ENCODE measurements around the gene VPS8. TPM values are rescaled to one million over a fixed set of nuclear protein-coding genes. Genes with fewer than 3 reads are reported as not detected.

The VPS8 gene
- total and polyA plus RNA-seq, 2 of the 8 experiments (the other 6 are each of a cell fraction or from before 2014, with no cell fraction given): 13.0 to 41.0 TPM

- Histone ChIP-seq H4K20me1 (replicated peaks in 1 of 2; ENCODE audit: control insufficient read depth in 1 of 2, insufficient read depth in 2 of 2, low read length in 2 of 2) (peaks cover 0 to 3% of the 10 kb centered on the region in 2 experiments), H4K8ac (ENCODE audit: extremely low read depth, insufficient read depth, low read length) (no peak overlapping the region), H3K23me2 (ENCODE audit: low read depth, low read length) (no peaks in the 10 kb centered on the region), H4K5ac (ENCODE audit: insufficient read length, low read depth, low read length) (no peak overlapping the region), H3K79me2 (ENCODE audit: control insufficient read depth in 1 of 2, insufficient read depth in 2 of 2, low read length in 2 of 2) (no peaks in the 10 kb centered on the region), H3K9me3 (ENCODE audit: insufficient read depth in 2 of 2, low read depth in 1 of 2, low read length in 1 of 2) (no peaks in the 10 kb centered on the region), H3K79me1 (ENCODE audit: low read depth, low read length) (no peaks in the 10 kb centered on the region), H3K4me2 (ENCODE audit: insufficient read depth in 1 of 2, low read depth in 2 of 2, low read length in 2 of 2) (no peak overlapping the region), H3K4ac (replicated peaks; ENCODE audit: insufficient read length, low read depth, low read length) (no peak overlapping the region), H2BK15ac (ENCODE audit: low read length) (no peak overlapping the region), H3K4me3 (ENCODE audit: extremely low read depth in 1 of 4, insufficient read depth in 2 of 4, low read depth in 3 of 4, low read length in 4 of 4) (no peak overlapping the region), H3K23ac (ENCODE audit: insufficient read length) (no peak overlapping the region), H2AFZ (ENCODE audit: low read length) (no peak overlapping the region), H2BK120ac (replicated peaks; ENCODE audit: low read depth, low read length) (no peak overlapping the region), H2BK20ac (ENCODE audit: low read length) (no peak overlapping the region), H3K4me1 (replicated peaks in 1 of 4; ENCODE audit: control insufficient read depth in 3 of 4, insufficient read depth in 4 of 4, low read length in 3 of 4) (no peaks in the 10 kb centered on the region), H3K9ac (replicated peaks in 1 of 4; ENCODE audit: extremely low read depth in 1 of 4, low read depth in 3 of 4, low read length in 3 of 4) (no peak overlapping the region), H3K14ac (ENCODE audit: insufficient read length) (no peak overlapping the region), H3K56ac (replicated peaks; ENCODE audit: insufficient read length, low read depth, low read length) (no peak overlapping the region), H3K36me3 (ENCODE audit: control insufficient read depth in 2 of 4, insufficient read depth in 4 of 4, low read length in 3 of 4) (peaks cover 0 to 14% (median 0%) of the 10 kb centered on the region in 4 experiments; a peak in 2 of 8 replicates), H2BK5ac (ENCODE audit: low read depth, low read length) (no peak overlapping the region), H4K91ac (replicated peaks; ENCODE audit: insufficient read length, low read length) (no peak overlapping the region), H3K18ac (ENCODE audit: extremely low read depth, low read length) (no peak overlapping the region), H2BK12ac (ENCODE audit: low read depth, low read length) (no peak overlapping the region), H2AK5ac (ENCODE audit: low read depth, low read length) (no peak overlapping the region), H3K27ac (ENCODE audit: low read depth, low read length) (no peak overlapping the region), H3K27me3 (replicated peaks in 1 of 4; ENCODE audit: control insufficient read depth in 3 of 4, extremely low read depth in 1 of 4, insufficient read depth in 3 of 4, low read length in 3 of 4) (no peaks in the 10 kb centered on the region)
- DNase-seq (ENCODE audit: low read depth in 1 of 2, low spot score in 2 of 2): no peak
- CTCF ChIA-PET (ENCODE audit: partially characterized antibody): interaction anchor here (0.6 to 2.4 kb wide), 4 partner anchors 13 to 38 kb away, joined by 3 to 7 read pairs (median 4); no protein-coding TSS in a partner anchor
- no peak for FAIRE-seq
- POLR2A ChIA-PET (ENCODE audit: partially characterized antibody): interaction anchor here (0.6 kb wide), 1 partner anchor 718 kb away, joined by 3 read pairs; no protein-coding TSS in a partner anchor
- 79% methylated on average over 2 of the region's 2 CpGs; no CpG with 5 or more reads in 1 of the 2 experiments for WGBS, 2 experiments (ENCODE audit: extremely low coverage in 1 of 2, insufficient coverage in 1 of 2, insufficient read length in 1 of 2, insufficient replicate concordance in 2 of 2, low coverage in 1 of 2, low lambda C conversion rate in 2 of 2, missing lambda C conversion rate in 1 of 2)
- TF ChIP-seq TEAD4 (IDR thresholded peaks at IDR 0.05; ENCODE audit: low read depth, low read length) (no peak), POLR2AphosphoS5 (IDR thresholded peaks at IDR 0.05; ENCODE audit: low read depth, low read length) (no peak), JUND (IDR thresholded peaks at IDR 0.05; ENCODE audit: low read length) (no peak), SP4 (IDR thresholded peaks at IDR 0.05; ENCODE audit: low read length) (no peak), RFX5 (IDR thresholded peaks at IDR 0.05; ENCODE audit: borderline replicate concordance, low read depth, low read length) (no peak), RNF2 (IDR thresholded peaks at IDR 0.05; ENCODE audit: borderline replicate concordance, low read depth, low read length, missing control alignments, poor library complexity, severe bottlenecking) (no peak), BRCA1 (IDR thresholded peaks at IDR 0.05; ENCODE audit: low read depth, low read length) (no peak), RAD21 (IDR thresholded peaks at IDR 0.05 in 1 of 2, conservative IDR thresholded peaks at IDR 0.05 in 1 of 2; ENCODE audit: low read depth in 2 of 2, low read length in 2 of 2) (no peak), SIRT6 (IDR thresholded peaks at IDR 0.05; ENCODE audit: low read length) (no peak), TAF1 (IDR thresholded peaks at IDR 0.05; ENCODE audit: low read depth, low read length) (no peak)
These were observed 24.3 kb downstream of the VPS8 start for GRCh38 chr3:184836090-184836822.
